Kidney glomerular epithelial cell (primary cell): Measurements from ENCODE around the gene LRGUK.

Experiments used
- DNase-seq: peaks from one replicate; lab custom pipeline; 2025; lab: John Stamatoyannopoulos, UW

The LRGUK gene

DNA sequence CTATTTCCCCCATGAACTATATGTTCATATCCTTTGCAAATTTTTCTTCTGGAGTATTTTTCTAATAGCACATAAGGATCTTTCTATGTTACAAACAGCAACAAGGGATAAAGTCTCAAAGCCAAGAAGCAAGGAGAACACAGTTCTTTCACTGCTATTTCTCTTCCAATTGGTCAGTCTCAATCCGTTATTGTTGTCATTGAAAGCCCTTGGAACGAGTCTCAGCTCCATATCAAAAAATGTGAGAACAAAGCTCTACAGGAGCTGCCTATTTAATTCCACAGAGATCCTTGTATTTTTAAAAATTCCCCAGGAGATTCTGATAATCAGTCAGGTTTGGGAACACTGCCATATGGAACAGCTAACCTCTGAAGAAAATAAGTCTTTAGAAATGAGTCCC, 173.8 kb downstream of the LRGUK start:
- DNase-seq = no peak

DNA sequence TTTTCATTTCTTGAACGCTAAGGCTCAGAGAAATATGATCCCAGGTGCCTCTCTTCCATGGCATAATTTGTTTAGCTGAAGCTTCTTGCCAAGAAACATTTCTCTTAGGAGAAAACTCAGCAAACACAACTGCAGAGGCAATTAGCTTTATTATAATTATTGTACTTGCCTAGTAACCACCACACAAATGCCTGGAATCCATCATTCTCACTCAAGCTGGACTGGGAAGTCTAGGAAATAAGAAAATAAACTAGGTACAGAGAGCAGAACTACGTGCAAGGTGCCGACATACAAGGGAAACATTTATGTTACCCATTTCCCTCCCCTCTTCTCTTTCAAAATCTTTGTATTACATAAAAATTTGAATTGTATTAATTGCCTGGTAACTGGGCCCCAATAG, 174.5 kb downstream of the LRGUK start:
- DNase-seq = no peak

DNA sequence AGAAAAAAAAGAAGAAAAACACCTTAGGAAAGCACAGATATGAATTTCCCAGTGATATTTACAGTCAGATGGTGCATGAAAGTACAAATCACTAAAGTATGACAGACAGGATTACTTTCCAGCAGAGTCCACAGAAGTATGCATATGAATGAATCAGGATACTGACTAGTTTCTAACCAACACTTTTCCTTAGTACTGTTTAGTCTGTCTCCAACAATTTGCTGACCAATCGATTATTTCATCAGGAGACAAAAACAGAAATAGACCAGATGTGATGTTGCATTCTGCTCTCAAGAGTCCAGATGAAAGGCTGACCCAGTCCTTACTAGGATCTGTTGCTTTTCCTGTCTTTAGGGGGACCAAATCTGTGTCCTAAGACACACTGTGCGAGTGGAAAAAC, 175.0 kb downstream of the LRGUK start:
- DNase-seq = no peak

DNA sequence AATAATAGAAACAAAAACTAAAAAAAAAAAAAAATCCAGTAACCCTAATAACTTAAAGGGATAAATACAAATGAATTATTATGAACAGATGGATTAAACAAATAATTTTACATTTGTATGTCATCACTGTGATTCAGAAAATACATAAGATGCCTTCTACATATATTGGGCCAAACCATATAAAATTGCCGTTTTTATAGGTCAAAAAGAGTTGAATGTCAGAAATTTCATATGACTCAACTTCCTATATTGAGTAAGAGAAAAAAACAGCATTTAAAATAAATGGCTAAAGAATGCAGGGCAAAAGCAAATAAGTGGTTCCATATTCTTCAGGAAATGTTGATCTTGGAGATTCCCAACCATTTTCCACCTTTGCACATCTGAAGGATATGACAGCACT, 180.2 kb downstream of the LRGUK start:
- no peak for DNase-seq

DNA sequence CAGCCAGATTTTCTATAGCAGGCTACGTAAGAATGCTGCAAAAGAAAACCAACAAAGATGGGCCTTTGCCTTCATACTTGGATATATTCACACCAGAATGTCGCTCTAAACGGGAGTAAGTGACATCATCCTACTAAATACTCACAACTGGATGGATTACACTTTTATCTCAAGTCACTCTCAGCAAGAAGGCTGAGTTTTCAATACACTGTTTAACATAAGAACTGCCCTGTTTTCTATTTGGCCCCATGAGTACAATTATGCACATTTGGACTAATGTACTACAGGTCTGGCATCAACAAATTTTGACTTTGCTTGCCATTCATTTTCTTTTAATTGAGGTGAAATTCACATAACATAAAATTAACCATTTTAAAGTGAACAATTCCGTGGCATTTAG, 181.4 kb downstream of the LRGUK start:
- no peak for DNase-seq

DNA sequence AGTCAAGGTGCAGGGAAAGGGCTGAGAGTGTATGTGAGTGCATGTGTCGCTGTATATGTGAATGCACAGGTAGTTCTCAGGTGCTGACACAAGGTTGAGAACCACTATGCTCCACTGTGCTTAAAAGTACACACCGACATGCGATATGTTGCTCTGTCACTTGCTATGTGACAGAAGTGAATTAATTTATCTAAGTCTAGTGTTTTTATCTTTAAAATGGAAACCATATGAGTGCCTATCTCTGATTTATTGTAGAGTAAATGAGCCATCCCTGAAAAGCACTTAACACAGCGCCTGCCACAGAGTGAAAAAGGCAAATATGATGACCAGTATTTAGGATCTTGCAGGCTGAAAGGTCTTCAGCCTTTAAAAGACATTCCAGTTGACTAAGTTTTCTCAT, 184.7 kb downstream of the LRGUK start:
- no peak for DNase-seq

DNA sequence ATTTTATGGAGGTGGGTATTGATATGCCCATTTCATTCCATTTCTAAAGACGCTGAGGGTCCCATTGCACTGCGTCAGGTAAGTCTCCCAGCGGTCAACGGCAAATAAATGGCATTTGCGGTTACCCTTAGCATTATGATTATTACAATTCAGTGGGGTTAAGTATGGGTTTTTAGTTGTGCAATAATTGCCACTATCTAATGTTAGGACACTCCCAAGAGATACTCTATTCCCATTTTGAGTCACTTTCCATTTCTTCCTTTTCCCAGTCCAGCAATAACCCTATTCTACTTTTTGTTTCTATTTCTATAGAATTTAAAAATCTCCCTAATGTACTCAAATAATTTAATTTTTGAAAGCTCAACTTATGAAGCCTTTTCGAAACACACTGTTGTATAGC, 185.6 kb downstream of the LRGUK start:
- no peak for DNase-seq

DNA sequence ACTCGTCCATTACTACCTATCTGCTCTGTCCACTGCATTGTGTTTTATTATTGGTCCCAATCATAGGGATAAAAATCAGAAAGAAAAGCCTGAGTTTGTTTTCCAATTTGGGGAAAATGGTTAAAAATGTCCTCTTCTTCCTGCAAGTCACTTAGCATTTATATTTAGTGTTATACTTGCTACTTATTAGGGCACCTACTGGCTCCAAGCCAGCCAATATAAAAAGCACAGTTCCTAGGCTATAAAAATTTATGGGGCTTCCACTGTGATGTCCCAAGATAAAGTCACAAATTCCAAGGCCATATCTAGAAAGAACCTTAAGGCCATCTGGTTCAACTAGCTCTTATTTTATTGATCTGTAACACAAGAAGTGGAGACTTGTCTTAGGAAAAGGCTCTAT, 186.4 kb downstream of the LRGUK start:
- DNase-seq = no peak
